GM13977 (cell line): ENCODE results near the gene TOPORS.

Source experiments
- DNase-seq: peaks from one replicate; pipeline ENCODE4 v3.0.0; 2012; ENCODE audit warnings: low spot score
- CTCF ChIP-seq: IDR thresholded peaks from 2 replicates; pipeline ENCODE4 v1.5.1; 2012; ENCODE audit warnings: mild to moderate bottlenecking, control low read depth; ENCODE audit not compliant: insufficient read depth; ENCODE audit errors: extremely low read depth, missing control alignments
- in situ Hi-C: fragments of 300-500 bp; cut with MboI; formaldehyde crosslinking; loops from one replicate; pipeline ENCODE4 v1.12.0; 2022; ENCODE audit warnings: low sequenced_read_pairs, low pct_unique_long_range_greater_than_20kb, mixed read lengths, inconsistent platforms; ENCODE audit not compliant: unreplicated experiment

The TOPORS gene

GRCh38 chr9:32497921-32498320 is 54.5 kb downstream of the TOPORS start:
- in situ Hi-C loops = no loop called here
- no peak for DNase-seq
- no peak for TF ChIP-seq CTCF

GRCh38 chr9:32490601-32491000 is 61.8 kb downstream of the TOPORS start:
- TF ChIP-seq CTCF = no peak
- in situ Hi-C loops = no loop called here

More at GRCh38 chr9:32490601-32491000, 61.8 kb downstream of the TOPORS start:
- no peak for DNase-seq
